H9 (cell line): ENCODE results near the gene CRYGC. TPM values are rescaled to one million over a fixed set of nuclear protein-coding genes. Genes with fewer than 3 reads are reported as not detected.
"Not testable (repeated sequence)": the region's sequence is repeated elsewhere in the genome, so short reads cannot be mapped to it uniquely, and the experiment has no call there.

Experiments used
- DNase-seq: peaks from one replicate; pipeline ENCODE4 v3.0.0-alpha.2; 2017
- H2AFZ ChIP-seq: one replicate; pipeline ENCODE4 v1.6.1; 2013; ENCODE audit warnings: mild to moderate bottlenecking, low read length, control low read depth, moderate library complexity
- H2AK5ac ChIP-seq: 2 replicates; pipeline ENCODE4 v1.6.1; 2013; ENCODE audit warnings: low read length, control low read depth, mixed read lengths; ENCODE audit not compliant: insufficient read length
- H2BK120ac ChIP-seq: one replicate; pipeline ENCODE4 v1.6.1; 2013; ENCODE audit warnings: low read depth, mild to moderate bottlenecking, low read length, control low read depth, inconsistent platforms; ENCODE audit not compliant: poor library complexity, severe bottlenecking
- H2BK12ac ChIP-seq: 2 replicates; pipeline ENCODE4 v1.6.1; 2013; ENCODE audit warnings: low read length, control low read depth, mixed read lengths, low read depth; ENCODE audit not compliant: insufficient read length
- H2BK15ac ChIP-seq: 2 replicates; pipeline ENCODE4 v1.6.1; 2013; ENCODE audit warnings: low read depth, low read length, control low read depth
- H2BK20ac ChIP-seq: one replicate; pipeline ENCODE4 v1.6.1; 2013; ENCODE audit warnings: low read depth, mild to moderate bottlenecking, low read length, control low read depth, inconsistent platforms; ENCODE audit not compliant: poor library complexity, severe bottlenecking
- H2BK5ac ChIP-seq: 2 replicates; pipeline ENCODE4 v1.6.1; 2013; ENCODE audit warnings: low read length, control low read depth, mixed read lengths; ENCODE audit not compliant: insufficient read length
- H3K14ac ChIP-seq: 2 replicates; pipeline ENCODE4 v1.6.1; 2013; ENCODE audit warnings: low read length, control low read depth; ENCODE audit not compliant: insufficient read depth
- H3K18ac ChIP-seq: 2 replicates; pipeline ENCODE4 v1.6.1; 2013; ENCODE audit warnings: low read depth, mild to moderate bottlenecking, mixed read lengths, low read length, control low read depth; ENCODE audit not compliant: insufficient read length
- H3K23ac ChIP-seq: 2 replicates; pipeline ENCODE4 v1.6.1; 2013; ENCODE audit warnings: low read length, control low read depth, mixed read lengths, low read depth; ENCODE audit not compliant: insufficient read length
- H3K23me2 ChIP-seq: 2 replicates; pipeline ENCODE4 v1.6.1; 2013; ENCODE audit warnings: low read depth, mild to moderate bottlenecking, mixed read lengths, low read length, control low read depth; ENCODE audit not compliant: insufficient read length, poor library complexity, severe bottlenecking
- H3K27ac ChIP-seq: 2 replicates; pipeline ENCODE4 v1.5.1; 2013; ENCODE audit warnings: low read length, control low read depth, mixed read lengths, low read depth; ENCODE audit not compliant: insufficient read length
- H3K27me3 ChIP-seq: 2 replicates; pipeline ENCODE4 v1.6.1; 2013; ENCODE audit warnings: low read length, control low read depth, inconsistent platforms; ENCODE audit not compliant: insufficient read depth
- H3K4ac ChIP-seq: 2 replicates; pipeline ENCODE4 v1.6.1; 2013; ENCODE audit warnings: low read depth, mild to moderate bottlenecking, control low read depth, inconsistent platforms, low read length, moderate library complexity
- H3K4me1 ChIP-seq: 2 replicates; pipeline ENCODE4 v1.6.1; 2013; ENCODE audit warnings: low read length, control low read depth, inconsistent platforms; ENCODE audit not compliant: insufficient read depth
- H3K4me2 ChIP-seq: 2 replicates; pipeline ENCODE4 v1.6.1; 2013; ENCODE audit warnings: low read length, control low read depth, mixed read lengths; ENCODE audit not compliant: insufficient read length, insufficient read depth
- H3K56ac ChIP-seq: 2 replicates; pipeline ENCODE4 v1.6.1; 2013; ENCODE audit warnings: low read depth, mild to moderate bottlenecking, mixed read lengths, low read length, control low read depth; ENCODE audit not compliant: insufficient read length
- H3K79me1 ChIP-seq: 2 replicates; pipeline ENCODE4 v1.6.1; 2013; ENCODE audit warnings: low read depth, mild to moderate bottlenecking, moderate library complexity, low read length, control low read depth, inconsistent platforms; ENCODE audit not compliant: insufficient read depth, poor library complexity, severe bottlenecking
- H3K79me2 ChIP-seq: 2 replicates; pipeline ENCODE4 v1.6.1; 2013; ENCODE audit warnings: low read length, control low read depth, inconsistent platforms; ENCODE audit not compliant: insufficient read depth
- H3K9ac ChIP-seq: 2 replicates; pipeline ENCODE4 v1.6.1; 2013; ENCODE audit warnings: low read length, control low read depth, mixed read lengths; ENCODE audit not compliant: insufficient read length; ENCODE audit errors: extremely low read depth
- H3K9me3 ChIP-seq: one replicate; pipeline ENCODE4 v1.6.1; 2013; ENCODE audit warnings: low read depth, low read length, inconsistent platforms; ENCODE audit not compliant: control insufficient read depth
- H3T11ph ChIP-seq: one replicate; pipeline ENCODE4 v1.6.1; 2013; ENCODE audit warnings: mild to moderate bottlenecking, low read length, control low read depth, inconsistent platforms
- H4K20me1 ChIP-seq: one replicate; pipeline ENCODE4 v1.6.1; 2013; ENCODE audit not compliant: control insufficient read depth, insufficient read length, insufficient read depth
- H4K5ac ChIP-seq: 2 replicates; pipeline ENCODE4 v1.6.1; 2013; ENCODE audit warnings: low read depth, mild to moderate bottlenecking, mixed read lengths, low read length, control low read depth; ENCODE audit not compliant: insufficient read length
- H4K8ac ChIP-seq: replicated peaks from 2 replicates; pipeline ENCODE4 v1.6.1; 2013; ENCODE audit warnings: low read length, control low read depth, mixed read lengths, low read depth; ENCODE audit not compliant: insufficient read length
- H4K91ac ChIP-seq: 2 replicates; pipeline ENCODE4 v1.6.1; 2013; ENCODE audit warnings: low read depth, mild to moderate bottlenecking, moderate library complexity, mixed read lengths, low read length, control low read depth; ENCODE audit not compliant: insufficient read length
- H3K27ac Mint-ChIP-seq, 3 experiments: 2 replicates in 2 of 3; 3 replicates in 1 of 3; pipeline ENCODE4 v1.8.0; 2020 to 2021; ENCODE audit warnings: mixed read lengths in 3 of 3, mild to moderate bottlenecking in 1 of 3, moderate library complexity in 1 of 3
- H3K27me3 Mint-ChIP-seq: 2 replicates; pipeline ENCODE4 v1.8.0; 2021; ENCODE audit warnings: low read depth, mild to moderate bottlenecking, moderate library complexity, mixed read lengths
- H3K36me3 Mint-ChIP-seq, 3 experiments: 2 replicates in 2 of 3; 3 replicates in 1 of 3; pipeline ENCODE4 v1.8.0; 2020 to 2021; ENCODE audit warnings: low read depth in 3 of 3, mixed read lengths in 3 of 3; ENCODE audit not compliant: insufficient read depth in 1 of 3
- H3K4me1 Mint-ChIP-seq, 2 experiments: 2 replicates each; pipeline ENCODE4 v1.8.0; 2020; ENCODE audit warnings: mixed read lengths in 2 of 2
- H3K4me3 Mint-ChIP-seq, 2 experiments: 2 replicates in 1 of 2; 3 replicates in 1 of 2; pipeline ENCODE4 v1.8.0; 2020 to 2021; ENCODE audit warnings: mild to moderate bottlenecking in 2 of 2, mixed read lengths in 2 of 2, moderate library complexity in 1 of 2
- H3K9me3 Mint-ChIP-seq, 2 experiments: 2 replicates in 1 of 2; 3 replicates in 1 of 2; pipeline ENCODE4 v1.8.0; 2020; ENCODE audit warnings: mild to moderate bottlenecking in 2 of 2, mixed read lengths in 2 of 2, moderate library complexity in 1 of 2
- WGBS: extraction: QIAGEN DNeasy Blood & Tissue Kit; methylation state at CpG from one replicate; pipeline ENCODE4 v1.1.7; 2013; ENCODE audit warnings: missing lambda C conversion rate, low lambda C conversion rate, mixed read lengths; ENCODE audit not compliant: insufficient read length; ENCODE audit errors: extremely low coverage; 5-methylcytosine and 5-hydroxymethylcytosine counted together
- total RNA-seq: library from RNA; stranded (reverse); gene quantifications from 2 replicates; pipeline ENCODE4 v1.2.1, GENCODE V29; 2021
- TF ChIP-seq, protein P1 (sequence below): fragments of 200-600 bp; sonication (generic); conservative IDR thresholded peaks from 3 replicates; pipeline ENCODE4 v1.8.0; 2021; ENCODE audit warnings: antibody characterized with exemption, mild to moderate bottlenecking

CRYGC gene
- total RNA-seq, 1 experiment from 2014 or later, result not detected

DNA sequence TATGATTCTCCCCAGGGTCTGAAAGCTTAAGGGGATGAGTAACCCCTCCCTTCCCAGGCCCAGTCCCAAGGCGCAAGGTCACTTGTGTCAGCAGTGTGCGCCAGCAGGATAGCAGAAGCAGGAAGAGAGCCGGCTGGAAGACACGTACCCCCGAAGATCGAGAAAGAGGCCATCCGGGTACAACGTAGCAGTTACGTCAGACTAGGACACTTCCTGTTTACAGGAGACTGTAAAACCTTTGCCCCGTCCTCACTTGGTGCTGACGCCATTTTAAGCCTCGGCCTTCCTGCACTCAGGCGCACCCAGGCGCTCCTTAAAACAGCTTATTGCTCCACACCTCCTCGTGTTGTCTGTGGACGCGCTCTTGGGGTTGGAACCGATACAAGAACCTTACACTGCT, 9.8 kb upstream of the CRYGC start:
- H3K23me2 ChIP-seq, result no peaks in the 10 kb centered on the region
- H3K4ac ChIP-seq, result no peak overlapping the region
- no peaks in the 10 kb centered on the region for H4K20me1 ChIP-seq
- TF ChIP-seq, protein P1, sequence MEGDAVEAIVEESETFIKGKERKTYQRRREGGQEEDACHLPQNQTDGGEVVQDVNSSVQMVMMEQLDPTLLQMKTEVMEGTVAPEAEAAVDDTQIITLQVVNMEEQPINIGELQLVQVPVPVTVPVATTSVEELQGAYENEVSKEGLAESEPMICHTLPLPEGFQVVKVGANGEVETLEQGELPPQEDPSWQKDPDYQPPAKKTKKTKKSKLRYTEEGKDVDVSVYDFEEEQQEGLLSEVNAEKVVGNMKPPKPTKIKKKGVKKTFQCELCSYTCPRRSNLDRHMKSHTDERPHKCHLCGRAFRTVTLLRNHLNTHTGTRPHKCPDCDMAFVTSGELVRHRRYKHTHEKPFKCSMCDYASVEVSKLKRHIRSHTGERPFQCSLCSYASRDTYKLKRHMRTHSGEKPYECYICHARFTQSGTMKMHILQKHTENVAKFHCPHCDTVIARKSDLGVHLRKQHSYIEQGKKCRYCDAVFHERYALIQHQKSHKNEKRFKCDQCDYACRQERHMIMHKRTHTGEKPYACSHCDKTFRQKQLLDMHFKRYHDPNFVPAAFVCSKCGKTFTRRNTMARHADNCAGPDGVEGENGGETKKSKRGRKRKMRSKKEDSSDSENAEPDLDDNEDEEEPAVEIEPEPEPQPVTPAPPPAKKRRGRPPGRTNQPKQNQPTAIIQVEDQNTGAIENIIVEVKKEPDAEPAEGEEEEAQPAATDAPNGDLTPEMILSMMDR, result no peak
- H2AK5ac ChIP-seq, result no peak overlapping the region
- Mint-ChIP-seq H3K27ac (0 out of 7 replicates have a peak overlapping the region, but pooled peaks of 1 of the 3 experiments have one; percentile 23), H3K36me3 (peaks cover 14 to 19% (median 16%) of the 10 kb centered on the region in 3 experiments), H3K9me3 (peaks cover 17 to 27% of the 10 kb centered on the region in 2 experiments), H3K4me3 (no peak overlapping the region), H3K27me3 (no peaks in the 10 kb centered on the region; the same call in none of the 2 replicates), H3K4me1 (peaks cover 9 to 16% of the 10 kb centered on the region in 2 experiments)
- H3K4me2 ChIP-seq, result no peak overlapping the region
- H3K9me3 ChIP-seq, result peaks cover 7% of the 10 kb centered on the region
- H2BK20ac ChIP-seq, result no peak overlapping the region
- H3K14ac ChIP-seq, result no peak overlapping the region
- no peak overlapping the region for H2BK5ac ChIP-seq
- H3K18ac ChIP-seq, result no peak overlapping the region
- H4K8ac ChIP-seq, result no peak overlapping the region
- no peak overlapping the region for H2AFZ ChIP-seq
- no peak overlapping the region for H3K56ac ChIP-seq
- no peak overlapping the region for H4K5ac ChIP-seq
- no peak overlapping the region for H3K27ac ChIP-seq
- H3K23ac ChIP-seq, result no peak overlapping the region
- H2BK12ac ChIP-seq, result no peak overlapping the region
- no peak overlapping the region for H2BK120ac ChIP-seq
- H3K9ac ChIP-seq, result no peak overlapping the region
- H3T11ph ChIP-seq, result no peak overlapping the region
- WGBS, result no CpG with 5 or more reads among the region's 18 CpGs
- DNase-seq, result no peak
- no peak overlapping the region for H4K91ac ChIP-seq
- H3K79me2 ChIP-seq, result no peaks in the 10 kb centered on the region
- H2BK15ac ChIP-seq, result no peak overlapping the region
- no peaks in the 10 kb centered on the region for H3K27me3 ChIP-seq
- peaks cover 2% of the 10 kb centered on the region for H3K4me1 ChIP-seq
- H3K79me1 ChIP-seq, result no peaks in the 10 kb centered on the region

DNA sequence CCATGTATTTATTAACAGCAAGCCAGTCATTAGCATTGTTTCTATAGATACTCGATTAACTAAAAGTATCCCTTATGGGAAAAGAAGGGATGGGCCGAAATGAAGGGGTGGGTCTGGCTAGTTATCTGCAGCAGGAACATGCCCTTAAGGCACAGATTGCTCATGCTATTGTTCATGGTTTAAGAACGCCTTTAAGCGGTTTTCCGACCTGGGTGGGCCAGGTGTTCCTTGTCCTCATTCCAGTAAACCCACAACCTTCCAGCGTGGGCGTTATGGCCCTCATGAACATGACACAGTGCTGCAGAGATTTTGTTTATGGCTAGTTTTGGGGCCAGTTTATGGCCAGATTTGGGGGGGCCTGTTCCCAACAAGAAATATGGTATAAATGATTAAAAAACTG, 8.7 kb upstream of the CRYGC start:
- H3K79me1 ChIP-seq, DNase-seq, H3T11ph ChIP-seq, H3K4me2 ChIP-seq, H3K23me2 ChIP-seq, H2BK120ac ChIP-seq, H3K14ac ChIP-seq, H4K91ac ChIP-seq, H3K18ac ChIP-seq, H3K56ac ChIP-seq, H4K5ac ChIP-seq, H3K4me1 ChIP-seq, H3K27ac Mint-ChIP-seq, H4K20me1 ChIP-seq, H3K27me3 ChIP-seq, H2AFZ ChIP-seq, H3K27me3 Mint-ChIP-seq, H2BK20ac ChIP-seq, H2BK15ac ChIP-seq, H3K23ac ChIP-seq, H4K8ac ChIP-seq, H2BK12ac ChIP-seq, H2BK5ac ChIP-seq, H3K79me2 ChIP-seq, H3K9ac ChIP-seq, H3K4ac ChIP-seq, H3K9me3 ChIP-seq, H3K27ac ChIP-seq, H2AK5ac ChIP-seq, H3K4me3 Mint-ChIP-seq: not testable (repeated sequence)
- peaks cover 9 to 14% of the 10 kb centered on the region in 2 experiments for H3K4me1 Mint-ChIP-seq
- H3K36me3 Mint-ChIP-seq, result peaks cover 14 to 19% (median 16%) of the 10 kb centered on the region in 3 experiments
- H3K9me3 Mint-ChIP-seq, result peaks cover 17 to 27% of the 10 kb centered on the region in 2 experiments
- no CpG with 5 or more reads among the region's 7 CpGs for WGBS
